HEK293T (cell line): ENCODE measurements around the gene C1QTNF9B.

Experiments used
- ARNT ChIP-seq: fragments of 450-650 bp; IDR thresholded peaks from 2 replicates; pipeline ENCODE4 v1.6.1; 2017; ENCODE audit warnings: mild to moderate bottlenecking
- BHLHE40 ChIP-seq: fragments of 450-650 bp; IDR thresholded peaks from 2 replicates; pipeline ENCODE4 v1.6.1; 2016; ENCODE audit warnings: mild to moderate bottlenecking, moderate library complexity, borderline replicate concordance
- ELF4 ChIP-seq: fragments of 450-650 bp; IDR thresholded peaks from 2 replicates; pipeline ENCODE4 v1.6.1; 2017; ENCODE audit warnings: antibody characterized with exemption
- FOXA1 ChIP-seq: fragments of 450-650 bp; IDR thresholded peaks from 2 replicates; pipeline ENCODE4 v1.6.1; 2016; ENCODE audit warnings: mild to moderate bottlenecking
- FOXM1 ChIP-seq: fragments of 450-650 bp; IDR thresholded peaks from 2 replicates; pipeline ENCODE4 v1.6.1; 2017; ENCODE audit warnings: mild to moderate bottlenecking, borderline replicate concordance
- HDGF ChIP-seq: fragments of 450-650 bp; IDR thresholded peaks from 2 replicates; pipeline ENCODE4 v1.6.1; 2017; ENCODE audit warnings: antibody characterized with exemption, borderline replicate concordance
- SP1 ChIP-seq: fragments of 450-650 bp; IDR thresholded peaks from 2 replicates; pipeline ENCODE4 v1.6.1; 2017

GRCh38 chr13:23866420-23867026 is 30.8 kb downstream of the C1QTNF9B start:
- no peak for TF ChIP-seq FOXA1
- no peak for TF ChIP-seq ARNT
- no peak for TF ChIP-seq SP1
- no peak for TF ChIP-seq ELF4
- TF ChIP-seq BHLHE40 = no peak
- TF ChIP-seq HDGF = no peak
- no peak for TF ChIP-seq FOXM1
